Measurements from ENCODE around the gene KIAA1671. TPM values are rescaled to one million over a fixed set of nuclear protein-coding genes. Genes with fewer than 3 reads are reported as not detected.

Gene KIAA1671
- total RNA-seq, 4 donors from 2014 or later: 7.5 to 26.5 (median 9.1) TPM

DNA sequence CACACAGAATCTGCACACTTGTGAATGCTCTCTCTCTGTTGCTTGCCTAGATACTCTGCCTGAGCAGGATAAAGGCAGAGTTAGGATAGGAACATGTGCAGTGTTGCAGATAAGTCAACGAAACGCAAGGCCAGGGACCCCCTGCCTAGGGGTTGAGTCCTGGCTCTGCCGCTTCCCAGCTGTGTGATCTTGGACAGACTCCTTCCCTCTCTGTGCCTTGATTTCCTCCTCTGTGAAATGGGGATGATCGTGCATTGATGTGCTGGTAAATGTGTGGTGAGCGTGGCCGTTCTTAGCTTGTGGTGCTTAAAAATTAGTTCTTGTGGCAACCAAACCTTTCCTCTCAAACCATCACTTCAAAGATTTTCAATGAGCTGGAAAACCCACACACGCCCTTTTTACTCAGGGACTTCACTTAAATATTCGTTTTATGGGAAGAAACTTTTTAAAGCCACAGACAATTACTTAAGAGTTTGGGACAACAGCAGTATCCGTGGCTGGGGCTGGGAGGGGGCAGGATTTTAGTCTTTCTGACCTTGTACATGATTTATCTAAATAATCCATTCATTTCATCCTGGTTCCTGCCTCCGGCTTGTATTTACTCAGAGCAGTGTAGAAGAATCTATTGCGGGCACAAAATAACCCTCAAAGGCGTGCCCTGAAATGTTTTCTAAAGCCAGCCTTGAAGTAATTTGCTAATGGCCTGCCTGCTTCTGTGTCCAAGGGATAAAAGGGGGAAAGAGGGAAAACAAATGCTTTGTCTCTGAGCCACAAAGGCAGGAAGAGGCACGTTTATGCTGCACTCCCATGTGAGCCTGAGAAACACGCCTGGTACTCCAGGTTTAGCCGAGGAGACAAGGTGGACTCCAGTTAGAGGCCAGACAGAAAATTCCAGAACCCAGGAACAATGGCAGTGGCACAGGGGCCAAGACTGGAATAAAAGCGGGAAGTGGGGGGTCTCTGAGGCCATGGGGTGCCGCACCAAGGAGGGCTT lies 162.2 kb downstream of the KIAA1671 start:
- TF ChIP-seq CTCF (IDR thresholded peaks at IDR 0.05): no peak
- ATAC-seq (ENCODE audit: low FRiP score) (no peak), DNase-seq (ENCODE audit: low spot score) (no peak)

- TF ChIP-seq CTCF (IDR thresholded peaks at IDR 0.05): no peak
- no peak for ATAC-seq (ENCODE audit: low FRiP score)
- no peak for DNase-seq (ENCODE audit: low spot score)
Observed at GRCh38 chr22:25119609-25120008, 167.1 kb downstream of the KIAA1671 start.

- DNase-seq (ENCODE audit: low spot score): no peak
- TF ChIP-seq CTCF (IDR thresholded peaks at IDR 0.05): no peak
- peak; percentile 9 for ATAC-seq (ENCODE audit: low FRiP score)
Observed at GRCh38 chr22:25120093-25120561, 167.6 kb downstream of the KIAA1671 start.

DNA sequence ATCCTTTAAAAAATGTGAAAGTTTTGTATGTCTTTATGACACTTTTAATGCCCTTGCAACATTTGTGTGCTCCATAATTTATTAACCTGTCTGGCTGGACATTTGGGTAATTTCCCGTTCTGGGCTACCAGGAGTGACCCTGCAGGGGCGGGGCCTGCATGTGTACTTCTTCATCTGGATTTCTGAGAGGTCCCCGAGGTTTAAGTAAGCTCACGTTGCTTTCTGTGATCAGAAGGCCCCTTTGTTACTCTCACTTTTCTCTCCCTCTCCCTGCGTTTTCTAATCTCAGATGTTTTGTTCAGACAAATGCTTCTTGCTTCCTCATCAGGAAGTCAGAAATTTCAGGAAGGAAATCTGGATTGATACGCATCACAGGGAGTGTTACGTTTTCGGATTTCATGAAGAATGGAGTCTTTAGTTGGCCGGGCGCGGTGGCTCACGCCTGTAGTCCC lies 168.3 kb downstream of the KIAA1671 start:
- no peak for ATAC-seq (ENCODE audit: low FRiP score)
- no peak for TF ChIP-seq CTCF (IDR thresholded peaks at IDR 0.05)
- no peak for DNase-seq (ENCODE audit: low spot score)

GRCh38 chr22:25122136-25122764 lies 169.7 kb downstream of the KIAA1671 start:
- no peak for TF ChIP-seq CTCF (IDR thresholded peaks at IDR 0.05)
- DNase-seq (ENCODE audit: low spot score) (no peak), ATAC-seq (ENCODE audit: low FRiP score) (no peak)

- no peak for DNase-seq (ENCODE audit: low spot score)
- TF ChIP-seq CTCF (IDR thresholded peaks at IDR 0.05): no peak
- ATAC-seq (ENCODE audit: low FRiP score): no peak
Observed at GRCh38 chr22:25123677-25124076, 171.2 kb downstream of the KIAA1671 start.
